NB4 (cell line): ENCODE measurements around the gene ISCA1.

ENCODE experiments used
- DNase-seq: peaks from one replicate; pipeline ENCODE4 v3.0.0; 2010; ENCODE audit warnings: low read depth
- H3K4me3 ChIP-seq: one replicate; pipeline ENCODE4 v1.5.1; 2011; ENCODE audit warnings: mild to moderate bottlenecking, low read depth, low read length, moderate library complexity
- MYC ChIP-seq: IDR thresholded peaks from 2 replicates; pipeline ENCODE4 v1.6.1; 2011; ENCODE audit warnings: low read depth, low read length
- POLR2A ChIP-seq: IDR thresholded peaks from 2 replicates; pipeline ENCODE4 v1.6.1; 2011; ENCODE audit warnings: mild to moderate bottlenecking; ENCODE audit not compliant: insufficient read length; ENCODE audit errors: extremely low read depth
- TF ChIP-seq, protein P1 (sequence below): IDR thresholded peaks from 2 replicates; pipeline ENCODE4 v1.6.1; 2011; ENCODE audit warnings: low read depth, low read length
- TF ChIP-seq, protein P2 (sequence below): IDR thresholded peaks from one replicate; pipeline ENCODE4 v1.5.1; 2012; ENCODE audit warnings: low read depth, low read length

ISCA1 gene

DNA sequence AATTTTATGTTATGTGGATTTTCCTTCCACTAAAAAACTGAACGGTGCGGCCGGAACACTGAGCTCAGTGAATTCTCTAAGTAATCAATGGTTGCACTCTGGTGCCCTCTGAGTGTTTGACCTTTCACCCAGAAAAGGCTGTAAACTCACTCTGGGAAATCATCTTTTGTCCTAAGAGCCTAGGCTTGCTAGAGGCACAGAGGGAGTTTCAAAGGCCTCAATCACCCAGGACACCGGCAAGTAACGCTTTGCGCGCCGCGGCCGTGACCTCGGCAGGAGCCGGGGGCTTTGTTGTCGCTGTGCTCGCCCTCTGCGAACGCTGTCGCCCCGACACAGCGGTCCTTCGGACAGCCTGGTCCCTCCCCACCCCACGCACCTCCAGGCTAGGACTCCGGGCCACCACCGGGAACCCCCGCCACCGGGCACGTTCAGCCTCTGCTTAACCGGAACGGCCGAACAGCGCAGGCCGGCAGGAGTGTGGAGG, 703 bp downstream of the ISCA1 start:
- TF ChIP-seq, protein P1, sequence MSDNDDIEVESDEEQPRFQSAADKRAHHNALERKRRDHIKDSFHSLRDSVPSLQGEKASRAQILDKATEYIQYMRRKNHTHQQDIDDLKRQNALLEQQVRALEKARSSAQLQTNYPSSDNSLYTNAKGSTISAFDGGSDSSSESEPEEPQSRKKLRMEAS: no peak
- TF ChIP-seq, protein P2, sequence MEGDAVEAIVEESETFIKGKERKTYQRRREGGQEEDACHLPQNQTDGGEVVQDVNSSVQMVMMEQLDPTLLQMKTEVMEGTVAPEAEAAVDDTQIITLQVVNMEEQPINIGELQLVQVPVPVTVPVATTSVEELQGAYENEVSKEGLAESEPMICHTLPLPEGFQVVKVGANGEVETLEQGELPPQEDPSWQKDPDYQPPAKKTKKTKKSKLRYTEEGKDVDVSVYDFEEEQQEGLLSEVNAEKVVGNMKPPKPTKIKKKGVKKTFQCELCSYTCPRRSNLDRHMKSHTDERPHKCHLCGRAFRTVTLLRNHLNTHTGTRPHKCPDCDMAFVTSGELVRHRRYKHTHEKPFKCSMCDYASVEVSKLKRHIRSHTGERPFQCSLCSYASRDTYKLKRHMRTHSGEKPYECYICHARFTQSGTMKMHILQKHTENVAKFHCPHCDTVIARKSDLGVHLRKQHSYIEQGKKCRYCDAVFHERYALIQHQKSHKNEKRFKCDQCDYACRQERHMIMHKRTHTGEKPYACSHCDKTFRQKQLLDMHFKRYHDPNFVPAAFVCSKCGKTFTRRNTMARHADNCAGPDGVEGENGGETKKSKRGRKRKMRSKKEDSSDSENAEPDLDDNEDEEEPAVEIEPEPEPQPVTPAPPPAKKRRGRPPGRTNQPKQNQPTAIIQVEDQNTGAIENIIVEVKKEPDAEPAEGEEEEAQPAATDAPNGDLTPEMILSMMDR: no peak
- TF ChIP-seq MYC (no peak), POLR2A (no peak)
- DNase-seq: no peak
- peak overlapping the region; percentile 92 for H3K4me3 ChIP-seq

DNA sequence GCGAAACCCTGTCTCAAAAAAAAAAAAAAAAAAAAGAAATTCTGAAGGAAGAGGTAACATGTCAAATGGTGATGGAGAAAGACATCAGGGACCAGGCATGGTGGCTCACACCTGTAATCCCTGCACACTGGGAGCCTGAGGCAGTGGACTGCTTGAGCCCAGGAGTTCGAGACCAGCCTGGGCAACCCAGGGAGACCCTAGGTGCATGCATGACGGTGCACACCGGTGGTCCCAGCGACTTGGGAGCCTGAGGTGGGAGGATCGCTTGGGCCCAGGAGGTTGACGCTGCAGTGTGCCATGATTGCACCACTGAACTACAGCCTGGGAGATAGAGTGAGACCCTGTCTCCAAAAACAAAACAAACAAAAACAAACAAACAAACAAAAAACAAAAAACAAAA, 1.8 kb downstream of the ISCA1 start:
- DNase-seq: no peak
- peak overlapping the region; percentile 92 for H3K4me3 ChIP-seq
- TF ChIP-seq, protein P2: no peak
- no peak for TF ChIP-seq POLR2A

DNA sequence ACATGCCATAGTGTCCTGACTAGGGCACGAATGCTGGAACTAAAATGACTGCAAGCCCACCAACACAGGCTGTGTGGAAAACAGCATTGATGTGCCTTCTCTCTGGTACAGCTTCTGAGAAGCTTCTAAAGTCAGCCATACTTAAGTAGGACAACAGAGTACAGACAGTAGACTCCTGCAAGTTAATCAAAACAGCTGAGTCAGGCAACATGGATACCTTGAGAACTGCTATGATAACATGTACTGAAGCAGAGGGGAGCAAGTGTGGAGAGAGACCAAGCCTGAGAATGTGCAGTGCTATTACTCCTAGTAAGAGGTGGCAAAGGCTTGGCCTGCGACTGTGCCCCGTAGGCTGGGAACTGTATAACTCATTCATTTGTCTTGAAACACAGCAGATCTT, 2.5 kb downstream of the ISCA1 start:
- no peak for TF ChIP-seq MYC
- TF ChIP-seq, protein P1: no peak
- TF ChIP-seq, protein P2: no peak
- no peak for TF ChIP-seq POLR2A
- H3K4me3 ChIP-seq: peak overlapping the region; percentile 4
- DNase-seq: no peak

DNA sequence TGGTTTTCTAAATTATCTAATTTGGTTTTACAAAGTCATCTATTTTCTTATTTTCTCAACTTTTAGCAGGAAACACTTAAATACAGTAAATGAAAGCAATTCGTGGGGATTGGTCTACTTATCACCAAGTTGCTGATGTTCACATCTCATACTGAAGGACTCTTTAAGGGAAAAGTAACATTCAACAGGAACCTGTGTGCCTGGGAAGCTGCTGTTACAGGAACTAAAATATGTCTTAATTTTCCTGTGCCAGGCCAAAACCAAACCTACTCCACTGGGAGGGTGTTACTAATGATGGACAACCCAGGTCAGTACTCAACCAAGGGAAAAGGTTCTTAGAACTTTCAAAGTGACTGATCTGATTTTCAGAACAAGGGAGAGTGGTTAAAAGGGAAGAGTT, 5.3 kb downstream of the ISCA1 start:
- TF ChIP-seq, protein P1: no peak
- TF ChIP-seq POLR2A: no peak
- H3K4me3 ChIP-seq: no peak overlapping the region

DNA sequence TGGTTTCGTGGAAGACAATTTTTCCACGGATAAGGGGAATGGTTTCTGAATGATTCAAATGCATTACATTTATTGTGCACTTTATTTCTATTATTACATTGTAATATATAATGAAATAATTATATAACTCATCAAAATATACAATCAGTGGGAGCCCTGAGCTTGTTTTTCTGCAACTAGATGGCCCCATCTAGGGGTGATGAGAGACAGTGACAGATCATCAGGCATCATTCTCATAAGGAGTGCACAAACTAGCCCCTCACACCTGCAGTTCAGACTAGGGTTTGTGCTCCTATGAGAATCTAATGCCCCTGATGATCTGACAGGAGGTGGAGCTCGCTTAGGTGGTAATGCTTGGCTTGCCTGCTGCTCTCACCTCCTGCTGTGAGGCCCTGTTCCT, 6.4 kb downstream of the ISCA1 start:
- no peak overlapping the region for H3K4me3 ChIP-seq
- TF ChIP-seq, protein P2: peak; percentile 2
- TF ChIP-seq, protein P1: no peak
- peak; percentile 8 for DNase-seq

More for the DNA sequence above, 5.3 kb downstream of the ISCA1 start:
- DNase-seq: no peak

DNA sequence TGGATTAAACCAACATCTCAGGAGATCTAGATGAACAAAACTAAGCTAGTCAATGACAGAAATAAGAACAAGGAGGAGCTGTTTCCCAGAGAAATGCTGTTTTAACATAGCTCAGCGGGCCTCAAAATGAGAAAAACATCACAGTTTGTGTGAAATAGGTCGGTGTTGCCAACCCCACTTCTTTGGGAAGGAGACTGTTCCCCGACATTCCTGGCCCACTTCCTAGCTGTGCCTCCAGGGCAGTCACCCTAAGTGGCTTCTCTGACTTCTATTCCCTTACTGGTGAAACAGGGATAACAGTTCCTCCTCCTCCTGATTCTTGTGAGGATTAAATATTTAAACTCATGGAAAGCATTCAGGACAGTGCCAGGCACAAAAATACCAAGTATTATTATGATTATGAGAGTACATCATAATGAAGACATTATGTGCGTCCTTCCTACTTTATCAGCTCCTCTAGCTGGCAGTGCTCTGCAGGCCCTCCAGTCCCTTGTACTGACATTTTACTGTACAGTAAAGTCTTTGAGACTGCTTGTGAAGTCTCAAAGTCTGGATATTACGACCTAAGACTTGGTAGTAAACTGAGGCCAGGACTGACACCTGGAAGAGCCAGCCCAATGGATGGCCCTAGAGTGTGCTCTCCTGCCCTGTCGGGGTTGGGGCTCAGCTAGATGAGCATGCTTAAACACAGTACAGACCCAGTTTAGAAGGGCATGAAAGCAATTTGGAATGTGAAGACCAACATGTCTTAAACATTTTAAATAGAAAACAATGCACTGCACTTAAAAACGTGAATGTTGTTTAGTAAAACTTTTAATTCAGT, 7.3 kb downstream of the ISCA1 start:
- H3K4me3 ChIP-seq: no peak overlapping the region
- TF ChIP-seq, protein P2: no peak
- TF ChIP-seq POLR2A: no peak
- TF ChIP-seq, protein P1: no peak
- TF ChIP-seq MYC: no peak
- DNase-seq: no peak
